Sigmoid colon (tissue), 4 donors: ENCODE data around the gene PTPN13.

Experiments
- CTCF ChIP-seq, 4 experiments: fragments of 450-650 bp in 3 of 4; fragments of 200-600 bp in 1 of 4; IDR thresholded peaks; one replicate each; pipeline ENCODE4 v1.5.1; 2016 to 2019; ENCODE audit warnings: antibody characterized with exemption in 4 of 4, mild to moderate bottlenecking in 3 of 4, moderate library complexity in 2 of 4
- EP300 ChIP-seq, 4 donors: sonication (generic); formaldehyde crosslinking; IDR thresholded peaks; one replicate each; pipeline ENCODE4 v1.6.1; 2017; ENCODE audit warnings: antibody characterized with exemption in 4 of 4
- POLR2A ChIP-seq, 2 donors: fragments of 450-650 bp; IDR thresholded peaks; one replicate each; pipeline ENCODE4 v1.6.1; 2016; ENCODE audit warnings: antibody characterized with exemption in 2 of 2, mild to moderate bottlenecking in 2 of 2, moderate library complexity in 2 of 2
- POLR2AphosphoS5 ChIP-seq, 4 donors: sonication (generic); formaldehyde crosslinking; IDR thresholded peaks; one replicate each; pipeline ENCODE4 v1.6.1; 2017; ENCODE audit warnings: antibody characterized with exemption in 4 of 4

DNA sequence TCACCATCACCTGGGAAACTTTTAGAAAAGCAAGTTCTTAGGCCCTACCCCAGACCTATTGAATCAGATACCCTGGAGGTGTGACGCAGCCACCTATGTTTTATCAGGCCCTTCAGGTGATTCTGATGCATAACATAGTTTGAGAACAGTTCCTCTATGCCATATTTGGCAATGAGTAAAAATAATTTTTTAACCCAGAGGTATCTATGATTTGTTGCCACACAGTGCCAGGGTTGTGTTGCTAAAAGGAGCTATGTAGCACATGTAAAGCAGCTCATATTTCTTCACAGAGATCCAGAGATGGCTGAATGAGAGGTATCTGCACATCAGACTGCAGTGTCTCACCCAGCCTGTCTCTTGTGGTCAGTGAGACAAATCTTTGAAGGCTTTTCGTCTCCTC lies 85.3 kb downstream of the PTPN13 start:
- TF ChIP-seq POLR2A (IDR thresholded peaks at IDR 0.05) = no peak
- no peak for TF ChIP-seq CTCF (IDR thresholded peaks at IDR 0.05)
- TF ChIP-seq EP300 (IDR thresholded peaks at IDR 0.05) = no peak
- TF ChIP-seq POLR2AphosphoS5 (IDR thresholded peaks at IDR 0.05) = no peak
